DOHH2 (cell line): Measurements from ENCODE around the gene KIF1A.

ENCODE experiments used
- H3F3A ChIP-seq: fragments of 200-600 bp; sonication (generic), shearing (Covaris generic); 2 replicates; pipeline ENCODE4 v1.6.0; 2016; ENCODE audit warnings: antibody characterized with exemption, mild to moderate bottlenecking; ENCODE audit not compliant: control insufficient read depth, insufficient read depth
- H3K27ac ChIP-seq: fragments of 200-600 bp; sonication (generic); 2 replicates; pipeline ENCODE4 v1.5.1; 2014; ENCODE audit warnings: low read depth, mild to moderate bottlenecking, low read length, moderate library complexity
- H3K27me3 ChIP-seq: fragments of 200-600 bp; sonication (generic); 2 replicates; pipeline ENCODE4 v1.6.1; 2014; ENCODE audit warnings: mild to moderate bottlenecking, low read length, mixed read lengths; ENCODE audit not compliant: control insufficient read depth
- H3K36me3 ChIP-seq: fragments of 200-600 bp; sonication (generic); 2 replicates; pipeline ENCODE4 v1.6.1; 2014; ENCODE audit warnings: mild to moderate bottlenecking, low read length, moderate library complexity, mixed read lengths; ENCODE audit not compliant: control insufficient read depth
- H3K4me1 ChIP-seq: fragments of 200-600 bp; sonication (generic); 2 replicates; pipeline ENCODE4 v1.6.1; 2014; ENCODE audit warnings: mild to moderate bottlenecking, low read length, mixed read lengths; ENCODE audit not compliant: control insufficient read depth
- H3K4me2 ChIP-seq: fragments of 200-600 bp; sonication (generic); 2 replicates; pipeline ENCODE4 v1.6.0; 2014; ENCODE audit warnings: mild to moderate bottlenecking, low read length, moderate library complexity
- H3K4me3 ChIP-seq: fragments of 200-600 bp; sonication (generic); 2 replicates; pipeline ENCODE4 v1.5.1; 2014; ENCODE audit warnings: mild to moderate bottlenecking, low read length, mixed read lengths
- H3K79me2 ChIP-seq: fragments of 200-600 bp; sonication (generic); 2 replicates; pipeline ENCODE4 v1.6.1; 2014; ENCODE audit warnings: mild to moderate bottlenecking, low read length, mixed read lengths; ENCODE audit not compliant: control insufficient read depth
- H3K9me2 ChIP-seq: fragments of 200-600 bp; sonication (generic); replicated peaks from 2 replicates; pipeline ENCODE4 v1.6.1; 2014; ENCODE audit warnings: mild to moderate bottlenecking, low read length, mixed read lengths; ENCODE audit not compliant: control insufficient read depth
- H3K9me3 ChIP-seq: fragments of 200-600 bp; sonication (generic); 2 replicates; pipeline ENCODE4 v1.6.1; 2014; ENCODE audit warnings: antibody characterized with exemption, low read length, mixed read lengths; ENCODE audit not compliant: control insufficient read depth, insufficient read depth
- H4K20me1 ChIP-seq: fragments of 200-600 bp; sonication (generic); 2 replicates; pipeline ENCODE4 v1.6.0; 2014; ENCODE audit warnings: low read depth, mild to moderate bottlenecking, antibody characterized with exemption, low read length, moderate library complexity; ENCODE audit not compliant: control insufficient read depth, insufficient read depth
- CTCF ChIP-seq: fragments of 200-600 bp; sonication (generic); IDR thresholded peaks from one replicate; pipeline ENCODE4 v1.5.1; 2014; ENCODE audit warnings: antibody characterized with exemption, mild to moderate bottlenecking, low read depth, low read length; ENCODE audit not compliant: poor library complexity, severe bottlenecking
- EZH2phosphoT487 ChIP-seq: fragments of 200-600 bp; sonication (generic); IDR thresholded peaks from 2 replicates; pipeline ENCODE4 v1.6.1; 2017; ENCODE audit warnings: borderline replicate concordance, mild to moderate bottlenecking, antibody characterized with exemption, low read length, moderate library complexity, mixed read lengths

KIF1A gene

GRCh38 chr2:240835528-240835927 is 15.5 kb upstream of the KIF1A start:
- Histone ChIP-seq H3K79me2 (no peaks in the 10 kb centered on the region), H3K9me3 (peaks cover 5% of the 10 kb centered on the region; the same call in 1 of the 2 replicates), H3K27ac (no peak overlapping the region), H3F3A (no peaks in the 10 kb centered on the region), H3K4me3 (no peak overlapping the region), H3K27me3 (no peaks in the 10 kb centered on the region), H3K36me3 (no peaks in the 10 kb centered on the region), H3K4me2 (no peak overlapping the region), H4K20me1 (no peaks in the 10 kb centered on the region), H3K9me2 (no peaks in the 10 kb centered on the region), H3K4me1 (0 out of 2 replicates have a peak, but pooled peaks cover 3% of the 10 kb centered on the region)
- no peak for TF ChIP-seq CTCF
- TF ChIP-seq EZH2phosphoT487 = no peak

GRCh38 chr2:240834377-240834975 is 14.5 kb upstream of the KIF1A start:
- H3K4me3 ChIP-seq = no peak overlapping the region
- H3F3A ChIP-seq = no peaks in the 10 kb centered on the region
- H3K4me2 ChIP-seq = no peak overlapping the region
- no peak for TF ChIP-seq CTCF
- TF ChIP-seq EZH2phosphoT487 = no peak
- no peaks in the 10 kb centered on the region for H3K27me3 ChIP-seq
- H3K36me3 ChIP-seq = no peaks in the 10 kb centered on the region
- no peak overlapping the region for H3K27ac ChIP-seq
- peaks cover 5% of the 10 kb centered on the region; the same call in 1 of the 2 replicates for H3K9me3 ChIP-seq
- H3K4me1 ChIP-seq = 0 out of 2 replicates have a peak, but pooled peaks cover 3% of the 10 kb centered on the region
- no peaks in the 10 kb centered on the region for H3K9me2 ChIP-seq
- H4K20me1 ChIP-seq = no peaks in the 10 kb centered on the region
- H3K79me2 ChIP-seq = no peaks in the 10 kb centered on the region

DNA sequence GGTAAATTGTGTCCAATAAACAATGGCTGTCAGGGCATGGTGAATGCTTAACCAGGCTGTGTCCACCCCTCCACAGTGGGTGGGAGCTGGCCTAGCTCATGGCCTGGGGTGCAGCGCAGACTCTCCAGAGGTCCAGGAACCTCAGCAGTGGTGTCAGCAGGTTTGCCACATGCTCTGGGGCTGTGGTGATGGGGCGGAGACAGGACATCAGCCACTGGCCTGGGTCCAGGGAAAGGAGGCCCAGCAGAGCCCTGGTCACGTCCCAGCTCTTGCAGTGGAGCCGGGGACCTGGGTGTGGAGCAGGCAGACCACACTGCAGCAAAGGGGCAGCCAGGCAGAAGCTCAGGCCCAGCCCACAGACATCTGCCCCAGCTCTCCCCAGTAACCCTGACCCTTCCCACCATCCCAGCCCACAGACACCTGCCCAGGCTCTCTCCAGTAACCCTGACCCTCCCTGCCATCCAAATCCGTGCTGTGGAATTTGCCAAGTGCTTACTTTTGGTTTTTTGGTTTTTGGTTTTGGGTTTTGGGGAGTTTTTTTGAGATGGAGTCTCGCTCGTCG is 13.8 kb upstream of the KIF1A start:
- H3K4me3 ChIP-seq = no peak overlapping the region

More for the DNA sequence above, 13.8 kb upstream of the KIF1A start:
- H3F3A ChIP-seq = no peaks in the 10 kb centered on the region
- H3K9me2 ChIP-seq = no peaks in the 10 kb centered on the region
- peaks cover 5% of the 10 kb centered on the region; the same call in 1 of the 2 replicates for H3K9me3 ChIP-seq
- 0 out of 2 replicates have a peak, but pooled peaks cover 3% of the 10 kb centered on the region for H3K4me1 ChIP-seq
- H3K36me3 ChIP-seq = no peaks in the 10 kb centered on the region
- no peak for TF ChIP-seq CTCF
- TF ChIP-seq EZH2phosphoT487 = no peak
- no peaks in the 10 kb centered on the region for H4K20me1 ChIP-seq
- H3K27ac ChIP-seq = no peak overlapping the region
- no peaks in the 10 kb centered on the region for H3K79me2 ChIP-seq
- no peaks in the 10 kb centered on the region for H3K27me3 ChIP-seq
- H3K4me2 ChIP-seq = no peak overlapping the region
